ENCODE measurements around the gene GUK1. TPM values are rescaled to one million over a fixed set of nuclear protein-coding genes. Genes with fewer than 3 reads are reported as not detected.

GUK1 gene
- total and polyA plus RNA-seq, 2 of the 8 experiments (the other 6 are each of a cell fraction or from before 2014, with no cell fraction given), result 68.5 to 183 TPM

- H3K56ac ChIP-seq (replicated peaks; ENCODE audit: insufficient read length, low read depth, low read length), result no peak overlapping the region
- ChIA-PET POLR2A (ENCODE audit: partially characterized antibody) (interaction anchor here (1.1 to 2.3 kb wide), 2 partner anchors 11 to 20 kb away, joined by 4 to 7 read pairs; partner anchors contain the start of genes GJC2 and GUK1), CTCF (ENCODE audit: partially characterized antibody) (interaction anchor here (1.1 to 1.7 kb wide), 2 partner anchors 8 to 18 kb away, joined by 4 read pairs; no protein-coding TSS in a partner anchor)
- no peak overlapping the region for H3K4me2 ChIP-seq (ENCODE audit: insufficient read depth in 1 of 2, low read depth in 2 of 2, low read length in 2 of 2)
- H2BK5ac ChIP-seq (ENCODE audit: low read depth, low read length), result no peak overlapping the region
- H2BK15ac ChIP-seq (ENCODE audit: low read length), result no peak overlapping the region
- H4K20me1 ChIP-seq (replicated peaks in 1 of 2; ENCODE audit: control insufficient read depth in 1 of 2, insufficient read depth in 2 of 2, low read length in 2 of 2), result peaks cover 1 to 2% of the 10 kb centered on the region in 2 experiments
- DNase-seq (ENCODE audit: low read depth in 1 of 2, low spot score in 2 of 2) (no peak), FAIRE-seq (no peak)
- H2BK20ac ChIP-seq (ENCODE audit: low read length), result no peak overlapping the region
- H3K9me3 ChIP-seq (ENCODE audit: insufficient read depth in 2 of 2, low read depth in 1 of 2, low read length in 1 of 2), result no peaks in the 10 kb centered on the region
- no peak overlapping the region for H3K18ac ChIP-seq (ENCODE audit: extremely low read depth, low read length)
- no peak overlapping the region for H4K91ac ChIP-seq (replicated peaks; ENCODE audit: insufficient read length, low read length)
- H2BK12ac ChIP-seq (ENCODE audit: low read depth, low read length), result no peak overlapping the region
- H3K36me3 ChIP-seq (ENCODE audit: control insufficient read depth in 2 of 4, insufficient read depth in 4 of 4, low read length in 3 of 4), result no peaks in the 10 kb centered on the region
- H3K4ac ChIP-seq (replicated peaks; ENCODE audit: insufficient read length, low read depth, low read length), result no peak overlapping the region
- no peaks in the 10 kb centered on the region for H3K79me2 ChIP-seq (ENCODE audit: control insufficient read depth in 1 of 2, insufficient read depth in 2 of 2, low read length in 2 of 2)
- no peak overlapping the region for H3K23ac ChIP-seq (ENCODE audit: insufficient read length)
- 83% methylated on average over 11 of the region's 15 CpGs; no CpG with 5 or more reads in 1 of the 2 experiments for WGBS, 2 experiments (ENCODE audit: extremely low coverage in 1 of 2, insufficient coverage in 1 of 2, insufficient read length in 1 of 2, insufficient replicate concordance in 2 of 2, low coverage in 1 of 2, low lambda C conversion rate in 2 of 2, missing lambda C conversion rate in 1 of 2)
- no peak overlapping the region; the same call in 1 of the 2 replicates for H4K8ac ChIP-seq (ENCODE audit: extremely low read depth, insufficient read depth, low read length)
- H3K14ac ChIP-seq (ENCODE audit: insufficient read length), result no peak overlapping the region
- H3K27ac ChIP-seq (ENCODE audit: low read depth, low read length), result no peak overlapping the region
- H2AFZ ChIP-seq (ENCODE audit: low read length), result no peak overlapping the region
- H3K4me1 ChIP-seq (replicated peaks in 1 of 4; ENCODE audit: control insufficient read depth in 3 of 4, insufficient read depth in 4 of 4, low read length in 3 of 4), result peaks cover 0 to 9% (median 6%) of the 10 kb centered on the region in 4 experiments; a peak in 6 of 7 replicates
- H2AK5ac ChIP-seq (ENCODE audit: low read depth, low read length), result no peak overlapping the region
- TF ChIP-seq RAD21 (IDR thresholded peaks at IDR 0.05 in 1 of 2, conservative IDR thresholded peaks at IDR 0.05 in 1 of 2; ENCODE audit: low read depth in 2 of 2, low read length in 2 of 2) (no peak), POU5F1 (IDR thresholded peaks at IDR 0.05; ENCODE audit: low read depth, low read length) (no peak), SP2 (IDR thresholded peaks at IDR 0.05; ENCODE audit: low read length) (no peak), HDAC2 (IDR thresholded peaks at IDR 0.05; ENCODE audit: borderline replicate concordance in 1 of 2, low read depth in 2 of 2, low read length in 2 of 2) (no peak), POLR2A (IDR thresholded peaks at IDR 0.05; ENCODE audit: control extremely low read depth in 1 of 2, low read depth in 2 of 2, low read length in 2 of 2) (no peak), CTCF (IDR thresholded peaks at IDR 0.05; ENCODE audit: control extremely low read depth in 1 of 3, insufficient read depth in 1 of 3, low read depth in 1 of 3, low read length in 3 of 3) (no peak), EGR1 (IDR thresholded peaks at IDR 0.05; ENCODE audit: borderline replicate concordance, low read depth, low read length) (no peak), RBBP5 (IDR thresholded peaks at IDR 0.05; ENCODE audit: borderline replicate concordance, low read depth, low read length) (no peak), NANOG (IDR thresholded peaks at IDR 0.05; ENCODE audit: insufficient read depth, low read depth, low read length, poor library complexity, severe bottlenecking) (no peak)
- peaks cover 3% of the 10 kb centered on the region; the same call in 1 of the 2 replicates for H3K23me2 ChIP-seq (ENCODE audit: low read depth, low read length)
- no peak overlapping the region for H2BK120ac ChIP-seq (replicated peaks; ENCODE audit: low read depth, low read length)
- no peak overlapping the region for H3K9ac ChIP-seq (replicated peaks in 1 of 4; ENCODE audit: extremely low read depth in 1 of 4, low read depth in 3 of 4, low read length in 3 of 4)
- peaks cover 0 to 3% (median 0%) of the 10 kb centered on the region in 4 experiments; a peak in 4 of 7 replicates for H3K27me3 ChIP-seq (replicated peaks in 1 of 4; ENCODE audit: control insufficient read depth in 3 of 4, extremely low read depth in 1 of 4, insufficient read depth in 3 of 4, low read length in 3 of 4)
- no peak overlapping the region for H4K5ac ChIP-seq (ENCODE audit: insufficient read length, low read depth, low read length)
- H3K79me1 ChIP-seq (ENCODE audit: low read depth, low read length), result 0 out of 2 replicates have a peak, but pooled peaks cover 2% of the 10 kb centered on the region
- no peak overlapping the region for H3K4me3 ChIP-seq (ENCODE audit: extremely low read depth in 1 of 4, insufficient read depth in 2 of 4, low read depth in 3 of 4, low read length in 4 of 4)
Measured at GRCh38 chr1:228160201-228160761, 20.2 kb downstream of the GUK1 start.
